SK-N-SH (cell line): ENCODE results near the gene PPP1R12C. TPM values are rescaled to one million over a fixed set of nuclear protein-coding genes. Genes with fewer than 3 reads are reported as not detected.
A peak's percentile ranks its signal among the peaks of the same experiment; 100 is the strongest.

Experiments used
- CTCF ChIA-PET: fragments of 300-600, 350-600 bp; formaldehyde crosslinking; extraction: SDS; loops from one replicate; lab custom pipeline; 2021; lab: Yijun Ruan, JAX
- POLR2A ChIA-PET: fragments of 350-600 bp; sonication (Branson Sonifier 250); formaldehyde crosslinking; extraction: SDS; loops from one replicate; lab custom pipeline; 2020; ENCODE audit warnings: antibody characterized with exemption, inconsistent platforms; lab: Yijun Ruan, JAX
- DNase-seq: peaks from one replicate; pipeline ENCODE4 v3.0.0; 2012
- H2AFZ ChIP-seq: fragments of 200-600 bp; sonication (generic); 2 replicates; pipeline ENCODE4 v1.8.1; 2016; ENCODE audit warnings: antibody characterized with exemption, mild to moderate bottlenecking, low read depth
- H3F3A ChIP-seq: fragments of 200-600 bp; sonication (generic); replicated peaks from 2 replicates; pipeline ENCODE3; 2016; ENCODE audit warnings: antibody characterized with exemption, mild to moderate bottlenecking; ENCODE audit not compliant: insufficient read depth
- H3K27ac ChIP-seq, 2 experiments: fragments of 200-500 bp in 1 of 2; fragments of 200-600 bp in 1 of 2; sonication (Bioruptor generic) in 1 of 2; sonication (generic), shearing (Covaris generic) in 1 of 2; 2 replicates each; pipeline versions ENCODE4 v1.5.1 to v1.6.1; 2014 to 2016; ENCODE audit warnings: low read depth in 2 of 2, inconsistent platforms in 1 of 2, low read length in 1 of 2, mild to moderate bottlenecking in 1 of 2, mixed read lengths in 1 of 2
- H3K27me3 ChIP-seq: fragments of 200-600 bp; sonication (generic), shearing (Covaris generic); 2 replicates; pipeline ENCODE4 v1.6.1; 2016; ENCODE audit warnings: mixed run types; ENCODE audit not compliant: insufficient read depth
- H3K36me3 ChIP-seq, 2 experiments: fragments of 200-500 bp in 1 of 2; fragments of 200-600 bp in 1 of 2; sonication (Bioruptor generic) in 1 of 2; sonication (generic) in 1 of 2; replicated peaks in 1 of 2; 2 replicates each; pipeline versions ENCODE3 to v1.5.1; 2014 to 2016; ENCODE audit warnings: low read length in 1 of 2, mild to moderate bottlenecking in 1 of 2; ENCODE audit not compliant: insufficient read depth in 2 of 2, control insufficient read depth in 1 of 2
- H3K4me1 ChIP-seq, 2 experiments: fragments of 200-500 bp in 1 of 2; fragments of 200-600 bp in 1 of 2; sonication (Bioruptor generic) in 1 of 2; sonication (generic), shearing (Covaris generic) in 1 of 2; 2 replicates each; pipeline versions ENCODE4 v1.5.1 to v1.6.1; 2014 to 2016; ENCODE audit warnings: low read depth in 1 of 2, low read length in 1 of 2, mixed run types in 1 of 2; ENCODE audit not compliant: insufficient read depth in 2 of 2, control insufficient read depth in 1 of 2
- H3K4me2 ChIP-seq: fragments of 200-600 bp; sonication (generic), shearing (Covaris generic); 2 replicates; pipeline ENCODE4 v1.6.1; 2017; ENCODE audit warnings: mixed run types
- H3K4me3 ChIP-seq, 2 experiments: fragments of 200-500 bp in 1 of 2; fragments of 200-600 bp in 1 of 2; sonication (Bioruptor generic) in 1 of 2; sonication (generic), shearing (Covaris generic) in 1 of 2; 2 replicates each; pipeline versions ENCODE4 v1.5.1 to v1.8.1; 2014 to 2016; ENCODE audit warnings: low read depth in 2 of 2, inconsistent platforms in 1 of 2, low read length in 1 of 2, mild to moderate bottlenecking in 1 of 2, mixed read lengths in 1 of 2, moderate library complexity in 1 of 2
- H3K79me2 ChIP-seq: fragments of 200-600 bp; sonication (generic); 2 replicates; pipeline ENCODE4 v1.8.1; 2017; ENCODE audit warnings: mild to moderate bottlenecking; ENCODE audit not compliant: insufficient read depth
- H3K9ac ChIP-seq: fragments of 200-600 bp; sonication (generic); 2 replicates; pipeline ENCODE4 v1.6.1; 2017; ENCODE audit warnings: mixed run types
- H3K9me2 ChIP-seq: fragments of 200-600 bp; sonication (generic); 2 replicates; pipeline ENCODE4 v1.6.1; 2017; ENCODE audit warnings: mixed run types
- H3K9me3 ChIP-seq: fragments of 200-600 bp; sonication (generic); 2 replicates; pipeline ENCODE4 v1.6.1; 2017; ENCODE audit warnings: mixed run types, mild to moderate bottlenecking, moderate library complexity
- H4K20me1 ChIP-seq: fragments of 200-600 bp; sonication (generic); 2 replicates; pipeline ENCODE4 v1.6.1; 2017; ENCODE audit warnings: mild to moderate bottlenecking, mixed run types; ENCODE audit not compliant: insufficient read depth
- CTCF ChIP-seq: fragments of 200-600 bp; sonication (generic); IDR thresholded peaks from 2 replicates; pipeline ENCODE4 v1.6.1; 2017; ENCODE audit warnings: antibody characterized with exemption, mild to moderate bottlenecking, moderate library complexity
- ELF1 ChIP-seq: IDR thresholded peaks from 2 replicates; pipeline ENCODE4 v1.4.0; 2012
- FOXJ3 ChIP-seq: sonication (generic); formaldehyde crosslinking; IDR thresholded peaks from 2 replicates; pipeline ENCODE4 v1.5.1; 2020; ENCODE audit warnings: mild to moderate bottlenecking, missing genetic modification reagents
- FOXM1 ChIP-seq: IDR thresholded peaks from 2 replicates; pipeline ENCODE4 v1.4.0; 2012; ENCODE audit warnings: low read depth, mild to moderate bottlenecking
- GABPA ChIP-seq: IDR thresholded peaks from 2 replicates; pipeline ENCODE4 v1.4.0; 2012; ENCODE audit warnings: low read depth, mild to moderate bottlenecking
- JUND ChIP-seq: IDR thresholded peaks from 2 replicates; pipeline ENCODE4 v1.4.0; 2012
- NRF1 ChIP-seq: IDR thresholded peaks from 2 replicates; pipeline ENCODE4 v1.6.1; 2012; ENCODE audit warnings: low read depth, mild to moderate bottlenecking, low read length
- RCOR1 ChIP-seq: fragments of 150-350 bp; IDR thresholded peaks from 2 replicates; pipeline ENCODE4 v1.6.1; 2017; ENCODE audit warnings: antibody characterized with exemption, low read length
- REST ChIP-seq: IDR thresholded peaks from 2 replicates; pipeline ENCODE4 v1.6.1; 2012; ENCODE audit warnings: mild to moderate bottlenecking, low read depth, low read length, moderate library complexity
- TCF12 ChIP-seq: IDR thresholded peaks from 2 replicates; pipeline ENCODE4 v1.4.0; 2012
- TEAD4 ChIP-seq: IDR thresholded peaks from 2 replicates; pipeline ENCODE4 v1.4.0; 2012; ENCODE audit warnings: mild to moderate bottlenecking, borderline replicate concordance; ENCODE audit not compliant: insufficient read depth
- USF2 ChIP-seq: fragments of 150-350 bp; IDR thresholded peaks from 2 replicates; pipeline ENCODE4 v1.6.1; 2017; ENCODE audit warnings: antibody characterized with exemption, low read length, low read depth, borderline replicate concordance
- YY1 ChIP-seq: IDR thresholded peaks from 2 replicates; pipeline ENCODE4 v1.4.0; 2012; ENCODE audit warnings: low read depth, mild to moderate bottlenecking
- WGBS: methylation state at CpG from one replicate; pipeline ENCODE4 v1.1.6; 2017; ENCODE audit warnings: low lambda C conversion rate; 5-methylcytosine and 5-hydroxymethylcytosine counted together
- polyA plus RNA-seq, 3 experiments: library from polyadenylated mRNA; depleted of rRNA; stranded (reverse); fragments of >200 nt; gene quantifications; 2 replicates each; pipeline ENCODE4 v1.2.3, GENCODE V29; 2012
- TF ChIP-seq, protein P1 (sequence below): IDR thresholded peaks from 2 replicates; pipeline ENCODE4 v1.4.0; 2012; ENCODE audit warnings: low read depth
- TF ChIP-seq, protein P2 (sequence below): IDR thresholded peaks from 2 replicates; pipeline ENCODE4 v1.4.0; 2012; ENCODE audit warnings: low read depth, borderline replicate concordance
- TF ChIP-seq, protein P3 (sequence below): fragments of 150-350 bp; IDR thresholded peaks from 2 replicates; pipeline ENCODE4 v1.6.1; 2016; ENCODE audit warnings: mild to moderate bottlenecking, low read depth, low read length

Gene PPP1R12C
- polyA plus RNA-seq, 1 of the 3 experiments (the other 2 are of a cell fraction), result 83.9 TPM

GRCh38 chr19:55152017-55152416 lies 34.6 kb upstream of the PPP1R12C start:
- POLR2A ChIA-PET, result no interaction called here
- Histone ChIP-seq H3K27ac (no peak overlapping the region), H3F3A (no peaks in the 10 kb centered on the region), H3K9me3 (no peaks in the 10 kb centered on the region), H2AFZ (0 out of 2 replicates have a peak overlapping the region, but pooled peaks have one; percentile 2), H3K4me2 (no peak overlapping the region), H3K9ac (no peak overlapping the region), H3K36me3 (no peaks in the 10 kb centered on the region), H3K4me1 (peaks cover 0 to 10% of the 10 kb centered on the region in 2 experiments; a peak in 1 of 4 replicates), H3K4me3 (no peak overlapping the region), H3K27me3 (peaks cover 22% of the 10 kb centered on the region), H4K20me1 (no peaks in the 10 kb centered on the region), H3K9me2 (no peaks in the 10 kb centered on the region), H3K79me2 (no peaks in the 10 kb centered on the region)
- no peak for DNase-seq
- TF ChIP-seq FOXM1 (no peak), NRF1 (no peak), ELF1 (peak; percentile 68), USF2 (no peak), GABPA (peak; percentile 82)
- TF ChIP-seq, protein P1, sequence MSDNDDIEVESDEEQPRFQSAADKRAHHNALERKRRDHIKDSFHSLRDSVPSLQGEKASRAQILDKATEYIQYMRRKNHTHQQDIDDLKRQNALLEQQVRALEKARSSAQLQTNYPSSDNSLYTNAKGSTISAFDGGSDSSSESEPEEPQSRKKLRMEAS, result no peak
- TF ChIP-seq, protein P2, sequence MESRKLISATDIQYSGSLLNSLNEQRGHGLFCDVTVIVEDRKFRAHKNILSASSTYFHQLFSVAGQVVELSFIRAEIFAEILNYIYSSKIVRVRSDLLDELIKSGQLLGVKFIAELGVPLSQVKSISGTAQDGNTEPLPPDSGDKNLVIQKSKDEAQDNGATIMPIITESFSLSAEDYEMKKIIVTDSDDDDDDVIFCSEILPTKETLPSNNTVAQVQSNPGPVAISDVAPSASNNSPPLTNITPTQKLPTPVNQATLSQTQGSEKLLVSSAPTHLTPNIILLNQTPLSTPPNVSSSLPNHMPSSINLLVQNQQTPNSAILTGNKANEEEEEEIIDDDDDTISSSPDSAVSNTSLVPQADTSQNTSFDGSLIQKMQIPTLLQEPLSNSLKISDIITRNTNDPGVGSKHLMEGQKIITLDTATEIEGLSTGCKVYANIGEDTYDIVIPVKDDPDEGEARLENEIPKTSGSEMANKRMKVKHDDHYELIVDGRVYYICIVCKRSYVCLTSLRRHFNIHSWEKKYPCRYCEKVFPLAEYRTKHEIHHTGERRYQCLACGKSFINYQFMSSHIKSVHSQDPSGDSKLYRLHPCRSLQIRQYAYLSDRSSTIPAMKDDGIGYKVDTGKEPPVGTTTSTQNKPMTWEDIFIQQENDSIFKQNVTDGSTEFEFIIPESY, result no peak
- CTCF ChIA-PET, result interaction anchor here (1.1 to 1.9 kb wide), 4 partner anchors 11 to 232 kb away, joined by 3 to 9 read pairs (median 3); partner anchors contain the start of gene TMEM238

GRCh38 chr19:55149078-55150003 lies 31.9 kb upstream of the PPP1R12C start, which contains the start of gene TNNT1:
TNNT1 (minus strand) TSS chr19:55149206; CDS start chr19:55147157, 2,049 bp downstream.
- POLR2A ChIA-PET, result no interaction called here
- Histone ChIP-seq H3K27me3 (peaks cover 22% of the 10 kb centered on the region), H3K4me3 (no peak within 1 kb of the TSS), H3K36me3 (no peaks in the 10 kb centered on the region), H3F3A (no peaks in the 10 kb centered on the region), H3K9me2 (no peaks in the 10 kb centered on the region), H3K4me2 (no peak within 1 kb of the TSS), H2AFZ (no peak within 1 kb of the TSS), H4K20me1 (no peaks in the 10 kb centered on the region), H3K4me1 (no peaks in the 10 kb centered on the region; a peak in 1 of 4 replicates), H3K9me3 (no peaks in the 10 kb centered on the region), H3K27ac (no peak within 1 kb of the TSS), H3K9ac (no peak within 1 kb of the TSS), H3K79me2 (no peaks in the 10 kb centered on the region)
- CTCF ChIA-PET, result interaction anchor here (1.1 kb wide), 1 partner anchor 152 kb away, joined by 3 read pairs; no protein-coding TSS in a partner anchor
- DNase-seq, result peak; percentile 36
- 15% methylated on average over 13 of the region's 18 CpGs for WGBS
- TF ChIP-seq CTCF, result no peak
- TF ChIP-seq NRF1, result no peak
- no peak for TF ChIP-seq REST
- no peak for TF ChIP-seq RCOR1
- TF ChIP-seq YY1, result no peak
- TF ChIP-seq TEAD4, result no peak
- no peak for TF ChIP-seq FOXJ3 (CRISPR knock-in tag)
- no peak for TF ChIP-seq JUND
- no peak for TF ChIP-seq TCF12
- TF ChIP-seq, protein P3, sequence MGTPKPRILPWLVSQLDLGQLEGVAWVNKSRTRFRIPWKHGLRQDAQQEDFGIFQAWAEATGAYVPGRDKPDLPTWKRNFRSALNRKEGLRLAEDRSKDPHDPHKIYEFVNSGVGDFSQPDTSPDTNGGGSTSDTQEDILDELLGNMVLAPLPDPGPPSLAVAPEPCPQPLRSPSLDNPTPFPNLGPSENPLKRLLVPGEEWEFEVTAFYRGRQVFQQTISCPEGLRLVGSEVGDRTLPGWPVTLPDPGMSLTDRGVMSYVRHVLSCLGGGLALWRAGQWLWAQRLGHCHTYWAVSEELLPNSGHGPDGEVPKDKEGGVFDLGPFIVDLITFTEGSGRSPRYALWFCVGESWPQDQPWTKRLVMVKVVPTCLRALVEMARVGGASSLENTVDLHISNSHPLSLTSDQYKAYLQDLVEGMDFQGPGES, result no peak
